AG09309 (cell line): ENCODE data around the gene RMND5B.

Experiments used
- DNase-seq: peaks from one replicate; pipeline ENCODE4 v3.0.0-alpha.2; 2010; ENCODE audit warnings: low read depth
- H3K4me3 ChIP-seq: 2 replicates; pipeline ENCODE4 v1.5.1; 2011; ENCODE audit warnings: mild to moderate bottlenecking, low read depth, low read length, moderate library complexity; ENCODE audit not compliant: control insufficient read depth
- CTCF ChIP-seq: IDR thresholded peaks from 2 replicates; pipeline ENCODE4 v1.5.1; 2011; ENCODE audit warnings: mild to moderate bottlenecking, low read depth, low read length, inconsistent platforms; ENCODE audit not compliant: insufficient read depth, control insufficient read depth; ENCODE audit errors: missing control alignments

The RMND5B gene

GRCh38 chr5:178106556-178107239, 24.1 kb upstream of the RMND5B start:
- no peak overlapping the region for H3K4me3 ChIP-seq
- DNase-seq = no peak
- TF ChIP-seq CTCF = no peak

DNA sequence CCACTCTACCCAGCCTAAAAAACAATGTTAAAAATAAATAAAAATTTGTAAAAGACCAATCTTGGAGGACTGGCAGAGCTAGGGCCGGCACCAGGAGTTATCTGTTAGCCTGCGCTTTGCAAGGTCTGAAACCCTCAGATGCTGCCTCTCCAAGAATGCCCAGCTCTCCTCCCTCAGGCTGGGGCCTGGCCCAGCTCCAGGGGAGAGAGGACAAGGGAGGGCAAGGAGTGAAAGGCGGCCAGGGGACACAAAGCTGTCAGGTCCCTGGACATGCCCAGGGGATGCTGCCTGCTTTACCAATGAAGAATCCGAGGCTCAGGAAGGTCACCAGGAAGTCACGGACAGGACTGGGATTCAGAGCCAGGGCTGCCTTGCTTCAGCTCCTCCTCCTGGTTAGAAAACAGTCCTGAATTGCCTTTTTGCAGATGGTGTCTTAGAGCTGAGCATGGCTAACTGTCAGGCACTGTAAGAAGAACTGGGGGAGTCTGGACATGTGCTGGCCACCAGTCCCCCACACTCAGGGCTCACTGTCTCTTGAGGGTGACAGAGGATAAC, 23.0 kb upstream of the RMND5B start:
- no peak for DNase-seq
- no peak for TF ChIP-seq CTCF
- no peak overlapping the region for H3K4me3 ChIP-seq

DNA sequence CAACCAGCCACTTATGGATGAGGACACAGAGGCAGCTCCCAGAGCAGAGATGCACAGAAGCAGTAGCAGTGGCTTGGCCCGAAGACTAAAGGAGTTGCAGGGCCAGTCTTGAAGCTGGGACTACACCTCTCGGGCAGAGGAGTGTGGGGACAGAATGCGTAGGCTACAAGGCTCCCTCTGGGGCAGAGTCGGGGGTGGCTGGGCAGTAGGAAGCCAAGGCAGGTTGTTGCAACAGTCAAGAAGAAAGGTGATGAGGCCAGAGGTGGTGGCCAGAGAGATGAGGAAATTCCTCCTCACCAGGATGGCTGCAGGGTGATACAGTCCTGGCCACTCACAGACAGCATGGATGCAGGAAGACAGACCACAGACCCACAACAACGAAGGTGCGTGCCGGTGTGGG, 22.4 kb upstream of the RMND5B start:
- no peak for TF ChIP-seq CTCF
- no peak overlapping the region for H3K4me3 ChIP-seq
- no peak for DNase-seq

DNA sequence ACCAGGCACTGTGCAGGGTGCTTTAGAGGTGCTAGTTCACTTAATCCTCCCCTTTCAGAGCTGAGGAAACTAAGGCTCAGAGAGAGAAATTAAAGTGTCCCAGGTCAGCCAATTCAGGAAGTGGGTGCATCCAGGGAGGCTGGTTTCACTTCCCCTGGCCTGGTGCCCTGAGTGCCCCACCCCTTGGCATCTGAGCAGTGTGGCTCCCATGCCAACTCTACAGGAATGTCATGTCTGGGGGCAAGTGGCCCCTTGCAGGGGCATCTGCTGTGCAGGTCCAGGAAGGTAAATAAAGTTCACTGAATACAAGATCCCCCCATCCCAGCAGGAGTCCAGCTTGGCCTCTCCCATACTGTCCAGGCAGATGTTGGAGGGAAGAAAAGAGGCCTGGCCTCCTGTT, 21.8 kb upstream of the RMND5B start:
- no peak for DNase-seq
- no peak for TF ChIP-seq CTCF
- H3K4me3 ChIP-seq = no peak overlapping the region

DNA sequence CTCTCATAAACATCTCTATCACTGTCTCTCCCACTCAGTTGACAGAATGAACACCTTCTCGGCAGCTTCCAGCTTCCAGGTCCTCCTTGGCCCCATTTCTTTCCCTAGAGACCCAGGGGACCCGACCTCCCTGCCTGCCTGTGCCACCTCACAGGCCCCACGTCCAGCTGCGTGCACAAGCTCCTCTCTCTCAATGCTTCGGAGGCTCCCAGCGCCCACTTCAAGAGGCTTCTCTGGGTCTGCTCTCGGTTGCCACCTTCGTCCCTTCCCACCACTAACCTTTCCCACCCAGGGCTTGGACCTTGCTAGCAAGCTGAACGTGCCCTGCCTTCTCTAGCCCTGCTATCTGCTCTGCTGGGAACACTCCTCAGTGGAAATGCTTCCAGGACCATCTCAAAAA, 20.3 kb upstream of the RMND5B start:
- H3K4me3 ChIP-seq = no peak overlapping the region
- DNase-seq = no peak
- TF ChIP-seq CTCF = no peak

- no peak for TF ChIP-seq CTCF
- peak; percentile 41 for DNase-seq
- H3K4me3 ChIP-seq = no peak overlapping the region
Measured at GRCh38 chr5:178111925-178112324, 18.9 kb upstream of the RMND5B start.
